ENCODE data around the gene DDIT3. TPM values are rescaled to one million over a fixed set of nuclear protein-coding genes. Genes with fewer than 3 reads are reported as not detected.
"Not testable (repeated sequence)": the region's sequence is repeated elsewhere in the genome, so short reads cannot be mapped to it uniquely, and the experiment has no call there.

Gene DDIT3
- total RNA-seq, 1 donor from 2014 or later: 13.9 TPM

DNA sequence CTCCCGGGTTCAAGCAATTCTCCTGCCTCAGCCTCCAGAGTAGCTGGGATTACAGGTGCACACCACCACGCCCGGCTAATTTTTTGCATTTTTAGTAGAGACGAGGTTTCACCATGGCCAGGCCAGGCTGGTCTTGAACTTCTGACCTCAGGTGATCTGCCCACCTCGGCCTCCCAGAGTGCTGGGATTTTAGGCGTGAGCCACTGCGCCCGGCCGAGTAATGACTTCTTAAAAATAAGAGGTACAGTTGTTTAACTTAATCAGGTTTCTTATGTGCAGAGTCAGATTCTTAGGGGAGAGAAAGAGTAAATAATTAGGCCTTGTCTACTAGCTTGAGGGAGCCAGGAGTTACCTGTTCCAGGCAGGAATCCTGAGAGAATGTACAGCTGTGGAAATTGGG lies 6.1 kb downstream of the DDIT3 start:
- not testable (repeated sequence) for ATAC-seq; DNase-seq (ENCODE audit: low spot score)

DNA sequence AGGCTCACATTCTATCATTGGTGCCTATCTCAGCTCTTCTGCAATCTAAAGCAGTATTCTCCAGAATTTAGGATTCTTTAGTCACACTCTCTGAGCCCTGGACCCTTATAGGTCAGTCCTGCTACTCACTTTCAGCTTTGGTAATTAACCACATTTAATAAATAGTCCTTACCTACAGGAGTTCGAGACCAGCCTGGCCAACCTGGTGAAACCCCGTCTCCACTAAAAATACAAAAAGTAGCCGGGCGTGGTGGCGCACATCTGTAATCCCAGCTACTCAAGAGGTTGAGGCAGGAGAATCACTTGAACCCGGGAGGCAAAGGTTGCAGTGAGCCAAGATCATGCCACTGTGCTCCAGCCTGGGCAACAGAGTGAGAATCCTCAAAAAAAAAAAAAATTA lies 6.6 kb downstream of the DDIT3 start:
- DNase-seq (ENCODE audit: low spot score); ATAC-seq: not testable (repeated sequence)

- no peak for DNase-seq (ENCODE audit: low spot score)
Observed at GRCh38 chr12:57513266-57513665, 7.0 kb downstream of the DDIT3 start.

GRCh38 chr12:57512665-57513064 lies 7.6 kb downstream of the DDIT3 start:
- no peak for DNase-seq (ENCODE audit: low spot score)
- ATAC-seq: no peak

More at GRCh38 chr12:57513266-57513665, 7.0 kb downstream of the DDIT3 start:
- ATAC-seq: no peak

- no peak for DNase-seq (ENCODE audit: low spot score)
- peak; percentile 19 for ATAC-seq
Observed at GRCh38 chr12:57511588-57512325, 8.6 kb downstream of the DDIT3 start.

DNA sequence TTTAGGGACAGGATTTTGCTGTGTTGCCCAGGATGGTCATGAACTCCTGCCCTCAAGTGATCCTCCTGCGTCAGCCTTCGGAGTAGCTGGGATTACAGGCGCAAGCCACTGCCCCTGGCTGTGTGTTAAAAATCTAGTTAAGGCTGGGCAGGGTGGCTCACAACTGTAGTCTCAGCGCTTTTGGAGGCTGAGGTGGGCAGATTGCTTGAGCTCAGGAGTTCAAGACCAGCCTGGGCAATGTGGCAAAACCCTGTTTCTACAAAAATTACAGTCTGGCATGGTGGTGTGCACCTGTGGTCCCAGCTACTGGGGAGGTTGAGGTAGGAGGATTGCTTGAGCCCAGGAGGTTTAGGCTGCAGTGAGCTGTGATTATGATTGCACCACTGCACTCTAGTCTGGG lies 9.2 kb downstream of the DDIT3 start:
- no peak for ATAC-seq
- no peak for DNase-seq (ENCODE audit: low spot score)

DNA sequence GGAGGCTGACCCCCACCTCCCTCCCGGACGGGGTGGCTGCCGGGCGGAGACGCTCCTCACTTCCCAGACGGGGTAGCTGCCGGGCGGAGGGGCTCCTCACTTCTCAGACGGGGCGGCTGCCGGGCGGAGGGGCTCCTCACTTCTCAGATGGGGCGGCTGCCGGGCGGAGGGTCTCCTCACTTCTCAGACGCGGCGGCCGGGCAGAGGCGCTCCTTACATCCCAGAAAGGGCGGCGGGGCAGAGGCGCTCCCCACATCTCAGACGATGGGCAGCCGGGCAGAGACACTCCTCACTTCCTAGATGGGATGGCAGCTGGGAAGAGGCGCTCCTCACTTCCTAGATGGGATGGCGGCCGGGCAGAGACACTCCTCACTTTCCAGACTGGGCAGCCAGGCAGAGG lies 12.5 kb downstream of the DDIT3 start:
- not testable (repeated sequence) for ATAC-seq; DNase-seq (ENCODE audit: low spot score)

DNA sequence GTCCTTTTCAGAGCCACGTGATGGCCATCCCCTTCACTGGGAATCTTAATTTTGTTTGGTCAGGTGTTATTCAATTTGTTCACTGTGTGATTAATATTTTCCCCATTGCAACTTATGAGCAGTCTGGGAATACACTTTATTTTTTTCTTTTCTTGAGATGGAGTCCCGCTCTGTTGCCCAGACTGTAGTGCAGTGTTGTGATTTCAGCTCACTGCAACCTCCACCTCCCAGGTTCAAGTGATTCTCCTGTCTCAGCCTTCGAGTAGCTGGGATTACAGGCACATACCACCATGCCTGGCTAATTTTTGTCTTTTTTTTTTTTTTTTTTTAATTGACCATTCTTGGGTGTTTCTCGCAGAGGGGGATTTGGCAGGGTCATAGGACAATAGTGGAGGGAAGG lies 13.8 kb downstream of the DDIT3 start:
- ATAC-seq; DNase-seq (ENCODE audit: low spot score): not testable (repeated sequence)

GRCh38 chr12:57502311-57502969 lies 17.9 kb downstream of the DDIT3 start:
- not testable (repeated sequence) for DNase-seq (ENCODE audit: low spot score); ATAC-seq

DNA sequence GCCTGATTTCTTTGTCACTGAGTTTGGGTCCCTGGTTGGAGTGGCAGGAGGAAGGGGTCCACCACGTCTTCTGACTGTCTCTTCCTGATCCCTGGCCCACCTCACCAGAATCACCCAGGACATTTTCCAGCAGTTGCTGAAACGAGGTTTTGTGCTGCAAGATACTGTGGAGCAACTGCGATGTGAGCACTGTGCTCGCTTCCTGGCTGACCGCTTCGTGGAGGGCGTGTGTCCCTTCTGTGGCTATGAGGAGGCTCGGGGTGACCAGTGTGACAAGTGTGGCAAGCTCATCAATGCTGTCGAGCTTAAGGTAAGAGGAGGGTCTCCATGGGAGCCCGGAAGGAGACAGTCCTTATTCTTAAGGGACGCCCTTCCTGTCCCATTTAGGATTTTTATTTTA lies 20.1 kb downstream of the DDIT3 start:
- ATAC-seq (no peak), DNase-seq (ENCODE audit: low spot score) (no peak)

- ATAC-seq (no peak), DNase-seq (ENCODE audit: low spot score) (no peak)
Observed at GRCh38 chr12:57498571-57498970, 21.7 kb downstream of the DDIT3 start.

GRCh38 chr12:57498132-57498502 lies 22.2 kb downstream of the DDIT3 start:
- no peak for ATAC-seq

DNA sequence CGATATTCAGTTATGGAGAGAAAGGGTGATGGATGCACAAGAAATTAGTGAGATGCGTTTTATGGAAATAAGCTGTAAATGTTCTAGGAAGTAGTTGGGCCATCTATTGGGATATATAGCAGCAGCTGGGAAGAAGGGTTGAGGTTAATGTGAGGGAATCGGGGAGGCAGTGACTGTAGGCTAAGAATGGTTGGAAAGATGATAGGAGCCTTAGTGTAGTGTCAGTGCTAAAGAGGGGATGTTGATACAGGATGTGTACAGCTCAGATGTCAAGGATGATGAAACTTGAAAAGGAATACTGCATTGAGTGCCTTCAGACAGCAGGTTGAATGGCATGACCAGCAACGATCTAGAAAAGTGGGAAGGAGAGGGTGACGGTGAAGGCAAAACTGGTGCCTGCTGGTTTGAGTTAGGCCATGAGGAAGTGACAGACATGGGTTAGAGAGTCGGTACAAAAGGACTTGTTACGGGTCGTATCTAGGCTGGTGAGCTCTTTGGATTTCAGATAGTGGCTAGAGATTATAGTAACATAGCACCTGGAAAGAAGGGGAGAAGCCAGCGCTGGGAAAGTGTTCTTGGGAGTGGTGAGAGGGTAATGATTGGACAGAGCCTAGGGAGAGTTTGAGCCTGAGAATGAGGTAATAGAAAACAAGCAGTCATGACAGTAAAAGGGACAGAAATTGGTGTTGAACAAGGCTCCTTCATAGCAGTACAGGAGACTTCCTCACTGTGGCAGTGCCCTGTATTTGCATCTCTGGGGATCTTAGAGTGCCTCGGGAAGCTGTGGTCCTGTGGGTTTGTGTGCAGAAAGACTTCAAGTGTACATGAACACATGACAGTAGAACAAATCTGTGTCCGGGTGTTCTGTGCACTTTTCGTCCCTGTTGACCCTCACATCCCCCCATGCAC lies 22.8 kb downstream of the DDIT3 start:
- DNase-seq (ENCODE audit: low spot score) (no peak), ATAC-seq (no peak)

More at GRCh38 chr12:57498132-57498502, 22.2 kb downstream of the DDIT3 start:
- DNase-seq (ENCODE audit: low spot score): no peak

- no peak for DNase-seq (ENCODE audit: low spot score)
- ATAC-seq: peak; percentile 24
Observed at GRCh38 chr12:57496822-57497221, 23.5 kb downstream of the DDIT3 start.

DNA sequence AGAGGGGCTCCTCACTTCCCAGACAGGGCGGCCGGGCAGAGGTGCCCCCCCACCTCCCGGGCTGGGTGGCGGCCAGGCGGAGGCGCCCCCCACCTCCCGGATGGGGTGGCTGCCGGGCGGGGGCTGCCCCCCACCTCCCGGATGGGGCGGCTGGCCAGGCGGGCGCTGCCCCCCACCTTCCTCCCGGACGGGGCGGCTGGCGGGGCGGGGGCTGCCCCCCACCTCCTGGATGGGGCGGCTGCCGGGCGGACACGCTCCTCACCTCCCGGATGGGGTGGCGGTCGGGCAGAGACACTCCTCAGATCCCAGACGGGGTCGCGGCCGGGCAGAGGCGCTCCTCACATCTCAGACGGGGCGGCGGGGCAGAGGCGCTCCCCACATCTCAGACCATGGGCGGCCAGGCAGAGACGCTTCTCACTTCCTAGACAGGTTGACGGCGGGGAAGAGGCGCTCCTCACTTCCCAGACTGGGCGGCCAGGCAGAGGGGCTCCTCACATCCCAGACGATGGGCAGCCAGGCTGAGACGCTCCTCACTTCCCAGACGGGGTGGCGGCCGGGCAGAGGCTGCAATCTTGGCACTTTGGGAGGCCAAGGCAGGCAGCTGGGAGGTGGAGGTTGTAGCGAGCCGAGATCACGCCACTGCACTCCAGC lies 25.1 kb downstream of the DDIT3 start:
- DNase-seq (ENCODE audit: low spot score); ATAC-seq: not testable (repeated sequence)

GRCh38 chr12:57491393-57492280 lies 28.7 kb downstream of the DDIT3 start:
- ATAC-seq (no peak), DNase-seq (ENCODE audit: low spot score) (no peak)

DNA sequence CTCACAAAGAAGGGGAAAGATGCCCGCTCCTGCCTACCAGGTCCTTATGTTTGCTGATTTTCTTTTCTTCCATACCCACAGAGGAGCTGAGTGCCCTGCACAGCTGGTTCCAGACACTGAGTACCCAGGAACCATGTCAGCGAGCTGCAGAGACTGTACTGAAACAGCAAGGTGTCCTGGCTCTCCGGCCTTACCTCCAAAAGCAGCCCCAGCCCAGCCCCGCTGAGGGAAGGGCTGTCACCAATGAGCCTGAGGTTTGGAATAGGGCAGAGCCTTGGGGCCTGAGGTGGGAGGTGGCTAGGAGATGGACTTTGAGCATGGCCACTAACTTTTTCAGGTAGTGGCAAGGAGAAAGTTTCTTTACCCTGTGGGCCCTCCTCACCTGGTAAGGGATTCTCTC lies 30.2 kb downstream of the DDIT3 start:
- no peak for DNase-seq (ENCODE audit: low spot score)
- ATAC-seq: no peak

- DNase-seq (ENCODE audit: low spot score) (no peak), ATAC-seq (no peak)
Observed at GRCh38 chr12:57489157-57489641, 31.1 kb downstream of the DDIT3 start.

GRCh38 chr12:57488402-57489156 lies 31.7 kb downstream of the DDIT3 start:
- no peak for DNase-seq (ENCODE audit: low spot score)
- ATAC-seq: no peak
